H1 (cell line): Measurements from ENCODE around the gene TTLL5. TPM values are rescaled to one million over a fixed set of nuclear protein-coding genes. Genes with fewer than 3 reads are reported as not detected.

ENCODE experiments used
- CTCF ChIA-PET: fragments of 300-600 bp; sonication (Branson Sonifier 250); formaldehyde crosslinking; loops from one replicate; lab custom pipeline; 2021; ENCODE audit not compliant: partially characterized antibody; lab: Charles Lee
- POLR2A ChIA-PET: fragments of 300-600 bp; sonication (Branson Sonifier 250); formaldehyde crosslinking; loops from one replicate; lab custom pipeline; 2021; ENCODE audit warnings: inconsistent platforms; ENCODE audit not compliant: partially characterized antibody; lab: Charles Lee
- DNase-seq, 2 experiments: peaks; one replicate each; pipeline versions ENCODE4 v3.0.0 to v3.0.0-alpha.2; 2010 to 2022; ENCODE audit warnings: low spot score in 2 of 2, low read depth in 1 of 2, mixed read lengths in 1 of 2
- FAIRE-seq: peaks from 2 replicates; lab custom pipeline; 2011; peaks lifted over from hg19 to GRCh38; lab: Jason Lieb, UNC
- H2AFZ ChIP-seq: 2 replicates; pipeline ENCODE4 v1.8.1; 2012; ENCODE audit warnings: low read length, inconsistent platforms
- H2AK5ac ChIP-seq: 2 replicates; pipeline ENCODE4 v1.6.1; 2013; ENCODE audit warnings: low read depth, low read length
- H2BK120ac ChIP-seq: replicated peaks from 2 replicates; pipeline ENCODE3; 2013; ENCODE audit warnings: low read depth, low read length, inconsistent platforms
- H2BK12ac ChIP-seq: 2 replicates; pipeline ENCODE4 v1.6.1; 2013; ENCODE audit warnings: low read depth, low read length
- H2BK15ac ChIP-seq: 2 replicates; pipeline ENCODE4 v1.6.1; 2013; ENCODE audit warnings: low read length
- H2BK20ac ChIP-seq: 2 replicates; pipeline ENCODE4 v1.6.1; 2013; ENCODE audit warnings: low read length
- H2BK5ac ChIP-seq: 2 replicates; pipeline ENCODE4 v1.6.1; 2013; ENCODE audit warnings: low read depth, low read length
- H3K14ac ChIP-seq: 2 replicates; pipeline ENCODE4 v1.6.1; 2013; ENCODE audit warnings: inconsistent platforms; ENCODE audit not compliant: insufficient read length
- H3K18ac ChIP-seq: 2 replicates; pipeline ENCODE4 v1.6.1; 2013; ENCODE audit warnings: low read length; ENCODE audit errors: extremely low read depth
- H3K23ac ChIP-seq: 2 replicates; pipeline ENCODE4 v1.6.1; 2013; ENCODE audit warnings: inconsistent platforms; ENCODE audit not compliant: insufficient read length
- H3K23me2 ChIP-seq: 2 replicates; pipeline ENCODE4 v1.6.1; 2013; ENCODE audit warnings: low read depth, low read length
- H3K27ac ChIP-seq: 2 replicates; pipeline ENCODE4 v1.6.1; 2011; ENCODE audit warnings: low read depth, low read length, inconsistent platforms
- H3K27me3 ChIP-seq, 4 experiments: replicated peaks in 1 of 4; 1 replicate in 1 of 4; 2 replicates in 3 of 4; pipeline versions ENCODE4 v1.6.1 to v1.8.1; 2011 to 2013; ENCODE audit warnings: low read length in 3 of 4, mild to moderate bottlenecking in 3 of 4, inconsistent platforms in 2 of 4, mixed read lengths in 2 of 4, moderate library complexity in 1 of 4; ENCODE audit not compliant: control insufficient read depth in 3 of 4, insufficient read depth in 3 of 4; ENCODE audit errors: extremely low read depth in 1 of 4
- H3K36me3 ChIP-seq, 4 experiments: 2 replicates each; pipeline versions ENCODE4 v1.6.1 to v1.8.1; 2011 to 2013; ENCODE audit warnings: mild to moderate bottlenecking in 4 of 4, low read length in 3 of 4, moderate library complexity in 2 of 4, control low read depth in 1 of 4, inconsistent platforms in 1 of 4; ENCODE audit not compliant: insufficient read depth in 4 of 4, control insufficient read depth in 2 of 4
- H3K4ac ChIP-seq: replicated peaks from 2 replicates; pipeline ENCODE3; 2013; ENCODE audit warnings: low read length, low read depth, mixed read lengths, inconsistent platforms; ENCODE audit not compliant: insufficient read length
- H3K4me1 ChIP-seq, 4 experiments: replicated peaks in 1 of 4; 1 replicate in 1 of 4; 2 replicates in 3 of 4; pipeline versions ENCODE4 v1.6.1 to v1.8.1; 2011 to 2013; ENCODE audit warnings: low read length in 3 of 4, inconsistent platforms in 2 of 4, mixed read lengths in 1 of 4; ENCODE audit not compliant: insufficient read depth in 4 of 4, control insufficient read depth in 3 of 4
- H3K4me2 ChIP-seq, 2 experiments: 2 replicates each; pipeline versions ENCODE4 v1.6.1 to v1.8.1; 2011 to 2013; ENCODE audit warnings: low read depth in 2 of 2, low read length in 2 of 2, control low read depth in 1 of 2, inconsistent platforms in 1 of 2, mild to moderate bottlenecking in 1 of 2; ENCODE audit not compliant: insufficient read depth in 1 of 2
- H3K4me3 ChIP-seq, 4 experiments: fragments of 200-600, 300-600 bp in 1 of 4; sonication (generic), shearing (Covaris generic), sonication (Bioruptor Twin) in 1 of 4; 2 replicates each; pipeline versions ENCODE4 v1.5.1 to v1.8.1; 2011 to 2016; ENCODE audit warnings: low read length in 4 of 4, low read depth in 3 of 4, control low read depth in 2 of 4, inconsistent platforms in 2 of 4, mild to moderate bottlenecking in 2 of 4, mixed read lengths in 1 of 4, moderate library complexity in 1 of 4; ENCODE audit not compliant: insufficient read depth in 2 of 4; ENCODE audit errors: extremely low read depth in 1 of 4
- H3K56ac ChIP-seq: replicated peaks from 2 replicates; pipeline ENCODE3; 2013; ENCODE audit warnings: low read depth, mild to moderate bottlenecking, mixed read lengths, low read length, inconsistent platforms; ENCODE audit not compliant: insufficient read length
- H3K79me1 ChIP-seq: 2 replicates; pipeline ENCODE4 v1.6.1; 2013; ENCODE audit warnings: low read depth, low read length, control low read depth
- H3K79me2 ChIP-seq, 2 experiments: 2 replicates each; pipeline versions ENCODE4 v1.6.1 to v1.8.1; 2012 to 2013; ENCODE audit warnings: low read length in 2 of 2, mild to moderate bottlenecking in 2 of 2, inconsistent platforms in 1 of 2; ENCODE audit not compliant: insufficient read depth in 2 of 2, control insufficient read depth in 1 of 2
- H3K9ac ChIP-seq, 4 experiments: replicated peaks in 1 of 4; 1 replicate in 1 of 4; 2 replicates in 3 of 4; pipeline versions ENCODE4 v1.6.1 to v1.8.1; 2011 to 2013; ENCODE audit warnings: low read depth in 3 of 4, low read length in 3 of 4, control low read depth in 2 of 4, mild to moderate bottlenecking in 2 of 4, moderate library complexity in 2 of 4, inconsistent platforms in 1 of 4; ENCODE audit errors: extremely low read depth in 1 of 4
- H3K9me3 ChIP-seq, 2 experiments: 2 replicates each; pipeline versions ENCODE4 v1.6.1 to v1.8.1; 2012 to 2013; ENCODE audit warnings: mild to moderate bottlenecking in 2 of 2, moderate library complexity in 2 of 2, control low read depth in 1 of 2, inconsistent platforms in 1 of 2, low read depth in 1 of 2, low read length in 1 of 2, mixed read lengths in 1 of 2; ENCODE audit not compliant: insufficient read depth in 2 of 2
- H4K20me1 ChIP-seq, 2 experiments: replicated peaks in 1 of 2; 2 replicates each; pipeline versions ENCODE3 to v1.8.1; 2011 to 2013; ENCODE audit warnings: inconsistent platforms in 2 of 2, low read length in 2 of 2, mild to moderate bottlenecking in 1 of 2; ENCODE audit not compliant: insufficient read depth in 2 of 2, control insufficient read depth in 1 of 2
- H4K5ac ChIP-seq: 2 replicates; pipeline ENCODE4 v1.6.1; 2013; ENCODE audit warnings: low read length, low read depth, mixed read lengths, inconsistent platforms; ENCODE audit not compliant: insufficient read length
- H4K8ac ChIP-seq: 2 replicates; pipeline ENCODE4 v1.8.0; 2013; ENCODE audit warnings: mild to moderate bottlenecking, moderate library complexity, low read length, inconsistent platforms; ENCODE audit not compliant: insufficient read depth; ENCODE audit errors: extremely low read depth
- H4K91ac ChIP-seq: replicated peaks from 2 replicates; pipeline ENCODE3; 2013; ENCODE audit warnings: low read length, mixed read lengths, inconsistent platforms; ENCODE audit not compliant: insufficient read length
- ATF2 ChIP-seq: IDR thresholded peaks from 2 replicates; pipeline ENCODE4 v1.6.1; 2012; ENCODE audit warnings: low read length, inconsistent platforms
- BRCA1 ChIP-seq: IDR thresholded peaks from 2 replicates; pipeline ENCODE4 v1.6.1; 2012; ENCODE audit warnings: low read depth, low read length, improper control_type of control experiment
- CBX5 ChIP-seq: fragments of 300-800, 300-1000 bp; sonication (generic); IDR thresholded peaks from 2 replicates; pipeline ENCODE4 v1.7.1; 2016; ENCODE audit warnings: antibody characterized with exemption, low read length, low read depth
- CEBPB ChIP-seq: IDR thresholded peaks from 2 replicates; pipeline ENCODE4 v1.6.1; 2012; ENCODE audit warnings: low read depth, low read length
- CHD1 ChIP-seq: IDR thresholded peaks from 2 replicates; pipeline ENCODE4 v1.6.1; 2012; ENCODE audit warnings: low read depth, low read length, improper control_type of control experiment
- GABPA ChIP-seq: IDR thresholded peaks from 2 replicates; pipeline ENCODE4 v1.6.1; 2011; ENCODE audit warnings: mild to moderate bottlenecking, low read length, moderate library complexity, borderline replicate concordance; ENCODE audit not compliant: insufficient read depth
- POLR2A ChIP-seq, 2 experiments: IDR thresholded peaks; 1 replicate in 1 of 2; 2 replicates in 1 of 2; pipeline ENCODE4 v1.6.1; 2011; ENCODE audit warnings: low read depth in 2 of 2, low read length in 2 of 2, mild to moderate bottlenecking in 2 of 2; ENCODE audit errors: control extremely low read depth in 1 of 2
- SRF ChIP-seq: IDR thresholded peaks from 2 replicates; pipeline ENCODE4 v1.6.1; 2011; ENCODE audit warnings: mild to moderate bottlenecking, low read depth, low read length, moderate library complexity
- TAF1 ChIP-seq: IDR thresholded peaks from 2 replicates; pipeline ENCODE4 v1.6.1; 2011; ENCODE audit warnings: mild to moderate bottlenecking, low read depth, low read length
- TAF7 ChIP-seq: optimal IDR thresholded peaks from 2 replicates; pipeline ENCODE3; 2011; ENCODE audit warnings: low read depth, mild to moderate bottlenecking, inconsistent platforms, low read length, moderate library complexity, borderline replicate concordance
- TBP ChIP-seq: IDR thresholded peaks from 2 replicates; pipeline ENCODE4 v1.6.1; 2011; ENCODE audit warnings: low read depth, low read length, improper control_type of control experiment
- YY1 ChIP-seq: IDR thresholded peaks from 2 replicates; pipeline ENCODE4 v1.6.1; 2011; ENCODE audit warnings: low read depth, mild to moderate bottlenecking, low read length
- WGBS, 2 experiments: shearing (Covaris generic) in 1 of 2; methylation state at CpG; one replicate each; pipeline versions ENCODE4 v1.1.6 to v1.1.7; 2013 to 2015; ENCODE audit warnings: low lambda C conversion rate in 2 of 2, mixed read lengths in 2 of 2, inconsistent platforms in 1 of 2, low coverage in 1 of 2, missing lambda C conversion rate in 1 of 2; ENCODE audit not compliant: insufficient replicate concordance in 2 of 2, insufficient coverage in 1 of 2, insufficient read length in 1 of 2; ENCODE audit errors: extremely low coverage in 1 of 2, missing lambda C conversion rate in 1 of 2; 5-methylcytosine and 5-hydroxymethylcytosine counted together
- polyA plus RNA-seq, 7 experiments: library from polyadenylated mRNA; depleted of rRNA in 3 of 7; stranded (reverse) in 5 of 7; unstranded in 2 of 7; fragments of >200 nt in 5 of 7; fragments of 200-250 nt in 2 of 7; gene quantifications; 1 replicate in 5 of 7; 2 replicates in 1 of 7; 4 replicates in 1 of 7; pipeline versions ENCODE4 v1.2.1 to v1.2.3, GENCODE V29; 2011 to 2013; ENCODE audit warnings: missing spikeins in 2 of 7, mixed read lengths in 2 of 7
- total RNA-seq: library from RNA; stranded (reverse); fragmentation: NEBNext Ultra II Directional; extraction: Animal tissue kit (Norgen Biotek cat#: 25700); gene quantifications from 2 replicates; pipeline ENCODE4 v1.2.1, GENCODE V29; 2021
- TF ChIP-seq, protein P1 (sequence below): IDR thresholded peaks from 2 replicates; pipeline ENCODE4 v1.6.1; 2012; ENCODE audit warnings: inconsistent platforms

Gene TTLL5
- total and polyA plus RNA-seq, 2 of the 8 experiments (the other 6 are each of a cell fraction or from before 2014, with no cell fraction given): 16.1 to 45.9 TPM

DNA sequence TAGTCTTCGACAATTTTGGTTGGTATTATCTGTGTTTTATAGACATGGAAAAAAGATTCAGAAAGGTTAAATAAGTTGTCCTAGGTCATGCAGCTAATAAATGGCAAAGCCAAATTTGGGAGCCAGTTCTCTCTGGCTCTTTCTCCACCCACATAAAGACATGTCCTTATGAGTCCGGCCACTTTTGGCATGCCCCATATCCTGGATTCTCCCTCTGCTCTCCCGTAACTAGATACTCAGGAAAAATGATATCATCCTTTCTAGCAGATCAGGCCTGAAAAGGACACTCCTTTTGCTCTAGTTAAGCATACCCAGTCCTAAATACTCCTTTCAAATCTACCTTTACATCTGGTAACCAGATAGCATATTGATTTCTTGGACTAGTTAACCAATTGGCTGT lies 64.4 kb downstream of the TTLL5 start:
- H4K20me1 ChIP-seq: peaks cover 0 to 3% of the 10 kb centered on the region in 2 experiments
- H3K4me2 ChIP-seq: no peak overlapping the region
- no peaks in the 10 kb centered on the region for H3K79me2 ChIP-seq
- no peaks in the 10 kb centered on the region; the same call in 1 of the 2 replicates for H3K23me2 ChIP-seq
- H4K91ac ChIP-seq: no peak overlapping the region
- no peak overlapping the region for H2AFZ ChIP-seq
- H3K14ac ChIP-seq: no peak overlapping the region
- H3K4ac ChIP-seq: no peak overlapping the region
- H3K36me3 ChIP-seq: peaks cover 0 to 30% (median 18%) of the 10 kb centered on the region in 4 experiments
- no peak overlapping the region for H2BK5ac ChIP-seq
- no peak overlapping the region for H2AK5ac ChIP-seq
- no peak overlapping the region for H3K27ac ChIP-seq
- no peak overlapping the region for H2BK20ac ChIP-seq
- H3K23ac ChIP-seq: no peak overlapping the region
- H3K18ac ChIP-seq: no peak overlapping the region
- CTCF ChIA-PET: interaction anchor here (0.9 kb wide), 1 partner anchor 75 kb away, joined by 3 read pairs; no protein-coding TSS in a partner anchor
- H2BK120ac ChIP-seq: no peak overlapping the region
- POLR2A ChIA-PET: no interaction called here
- H3K56ac ChIP-seq: no peak overlapping the region
- no peak overlapping the region for H2BK12ac ChIP-seq
- no peak for FAIRE-seq
- WGBS, 2 experiments: 90% methylated on average over 3 of the region's 3 CpGs; no CpG with 5 or more reads in 1 of the 2 experiments
- H3K9me3 ChIP-seq: peaks cover 5 to 7% of the 10 kb centered on the region in 2 experiments; a peak in 3 of 4 replicates
- H3K79me1 ChIP-seq: no peaks in the 10 kb centered on the region
- no peak overlapping the region for H3K4me3 ChIP-seq
- no peak for DNase-seq
- no peaks in the 10 kb centered on the region for H3K27me3 ChIP-seq
- H3K4me1 ChIP-seq: no peaks in the 10 kb centered on the region
- no peak overlapping the region for H3K9ac ChIP-seq
- no peak overlapping the region for H4K5ac ChIP-seq
- no peak overlapping the region for H2BK15ac ChIP-seq
- H4K8ac ChIP-seq: no peak overlapping the region
- TF ChIP-seq SRF (no peak), CHD1 (no peak), GABPA (no peak), YY1 (no peak), TAF1 (no peak), BRCA1 (no peak), POLR2A (IDR thresholded peaks at IDR 0.05; ENCODE audit: control extremely low read depth in 1 of 2, low read depth in 2 of 2, low read length in 2 of 2) (no peak), TAF7 (no peak), ATF2 (no peak), CBX5 (no peak), TBP (no peak), CEBPB (no peak)
- TF ChIP-seq, protein P1, sequence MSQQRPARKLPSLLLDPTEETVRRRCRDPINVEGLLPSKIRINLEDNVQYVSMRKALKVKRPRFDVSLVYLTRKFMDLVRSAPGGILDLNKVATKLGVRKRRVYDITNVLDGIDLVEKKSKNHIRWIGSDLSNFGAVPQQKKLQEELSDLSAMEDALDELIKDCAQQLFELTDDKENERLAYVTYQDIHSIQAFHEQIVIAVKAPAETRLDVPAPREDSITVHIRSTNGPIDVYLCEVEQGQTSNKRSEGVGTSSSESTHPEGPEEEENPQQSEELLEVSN: no peak
